WERI-Rb-1 (cell line): ENCODE results near the gene MAP3K19.
A peak's percentile ranks its signal among the peaks of the same experiment; 100 is the strongest.

ENCODE experiments used
- DNase-seq: peaks from one replicate; pipeline ENCODE4 v3.0.0-alpha.2; 2020
- H3K27ac ChIP-seq: fragments of 250-450 bp; sonication (Bioruptor Pico); 2 replicates; pipeline ENCODE4 v1.5.1; 2020; ENCODE audit warnings: mild to moderate bottlenecking, moderate library complexity
- H3K27me3 ChIP-seq: fragments of 250-450 bp; sonication (Bioruptor Pico); 2 replicates; pipeline ENCODE4 v1.5.1; 2021; ENCODE audit warnings: mild to moderate bottlenecking, low read depth, moderate library complexity; ENCODE audit not compliant: insufficient read depth, severe bottlenecking
- H3K36me3 ChIP-seq: fragments of 250-450 bp; sonication (Bioruptor Pico); 2 replicates; pipeline ENCODE4 v1.5.1; 2020; ENCODE audit warnings: mild to moderate bottlenecking, moderate library complexity
- H3K4me3 ChIP-seq: 2 replicates; pipeline ENCODE4 v1.5.1; 2011; ENCODE audit warnings: low read depth, mild to moderate bottlenecking, control low read depth, low read length
- H3K9me3 ChIP-seq: fragments of 250-450 bp; sonication (Bioruptor Pico); 2 replicates; pipeline ENCODE4 v1.5.1; 2021; ENCODE audit warnings: mild to moderate bottlenecking, moderate library complexity; ENCODE audit not compliant: severe bottlenecking
- TF ChIP-seq, protein P1 (sequence below): IDR thresholded peaks from 2 replicates; pipeline ENCODE4 v1.5.1; 2011; ENCODE audit warnings: low read depth, mild to moderate bottlenecking, control low read depth, inconsistent platforms, low read length

MAP3K19 gene, protein sequence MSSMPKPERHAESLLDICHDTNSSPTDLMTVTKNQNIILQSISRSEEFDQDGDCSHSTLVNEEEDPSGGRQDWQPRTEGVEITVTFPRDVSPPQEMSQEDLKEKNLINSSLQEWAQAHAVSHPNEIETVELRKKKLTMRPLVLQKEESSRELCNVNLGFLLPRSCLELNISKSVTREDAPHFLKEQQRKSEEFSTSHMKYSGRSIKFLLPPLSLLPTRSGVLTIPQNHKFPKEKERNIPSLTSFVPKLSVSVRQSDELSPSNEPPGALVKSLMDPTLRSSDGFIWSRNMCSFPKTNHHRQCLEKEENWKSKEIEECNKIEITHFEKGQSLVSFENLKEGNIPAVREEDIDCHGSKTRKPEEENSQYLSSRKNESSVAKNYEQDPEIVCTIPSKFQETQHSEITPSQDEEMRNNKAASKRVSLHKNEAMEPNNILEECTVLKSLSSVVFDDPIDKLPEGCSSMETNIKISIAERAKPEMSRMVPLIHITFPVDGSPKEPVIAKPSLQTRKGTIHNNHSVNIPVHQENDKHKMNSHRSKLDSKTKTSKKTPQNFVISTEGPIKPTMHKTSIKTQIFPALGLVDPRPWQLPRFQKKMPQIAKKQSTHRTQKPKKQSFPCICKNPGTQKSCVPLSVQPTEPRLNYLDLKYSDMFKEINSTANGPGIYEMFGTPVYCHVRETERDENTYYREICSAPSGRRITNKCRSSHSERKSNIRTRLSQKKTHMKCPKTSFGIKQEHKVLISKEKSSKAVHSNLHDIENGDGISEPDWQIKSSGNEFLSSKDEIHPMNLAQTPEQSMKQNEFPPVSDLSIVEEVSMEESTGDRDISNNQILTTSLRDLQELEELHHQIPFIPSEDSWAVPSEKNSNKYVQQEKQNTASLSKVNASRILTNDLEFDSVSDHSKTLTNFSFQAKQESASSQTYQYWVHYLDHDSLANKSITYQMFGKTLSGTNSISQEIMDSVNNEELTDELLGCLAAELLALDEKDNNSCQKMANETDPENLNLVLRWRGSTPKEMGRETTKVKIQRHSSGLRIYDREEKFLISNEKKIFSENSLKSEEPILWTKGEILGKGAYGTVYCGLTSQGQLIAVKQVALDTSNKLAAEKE (N-terminal part only)

DNA sequence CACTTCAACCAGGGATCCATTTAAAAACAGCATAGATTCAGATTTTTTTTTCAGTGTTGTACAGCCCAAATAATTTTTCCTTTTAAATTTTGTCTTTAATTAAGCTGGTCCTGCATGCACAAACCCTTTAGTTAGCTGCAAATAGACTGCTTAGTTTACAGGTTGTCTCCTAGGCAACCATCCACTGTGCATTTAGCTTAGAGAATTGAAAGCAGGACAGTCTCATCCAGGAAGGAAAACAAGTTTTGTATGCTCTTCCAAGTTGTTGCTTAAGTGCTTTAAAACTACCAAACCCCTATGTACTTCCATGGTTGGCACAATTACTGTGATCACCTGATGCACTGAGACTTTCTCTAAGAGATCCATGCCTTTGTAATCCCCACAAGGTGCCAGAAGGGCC lies at the start of gene MAP3K19:
MAP3K19 (minus strand) TSS at position 148 of the 400 bp plus-strand sequence. CDS start 22,800 bp downstream, outside the sequence.
- no peaks in the 10 kb centered on the region for H3K9me3 ChIP-seq
- peak; percentile 46 for DNase-seq
- no peak within 1 kb of the TSS for H3K4me3 ChIP-seq
- no peaks in the 10 kb centered on the region for H3K27me3 ChIP-seq
- peak within 1 kb of the TSS; percentile 36 for H3K27ac ChIP-seq
- TF ChIP-seq, protein P1, sequence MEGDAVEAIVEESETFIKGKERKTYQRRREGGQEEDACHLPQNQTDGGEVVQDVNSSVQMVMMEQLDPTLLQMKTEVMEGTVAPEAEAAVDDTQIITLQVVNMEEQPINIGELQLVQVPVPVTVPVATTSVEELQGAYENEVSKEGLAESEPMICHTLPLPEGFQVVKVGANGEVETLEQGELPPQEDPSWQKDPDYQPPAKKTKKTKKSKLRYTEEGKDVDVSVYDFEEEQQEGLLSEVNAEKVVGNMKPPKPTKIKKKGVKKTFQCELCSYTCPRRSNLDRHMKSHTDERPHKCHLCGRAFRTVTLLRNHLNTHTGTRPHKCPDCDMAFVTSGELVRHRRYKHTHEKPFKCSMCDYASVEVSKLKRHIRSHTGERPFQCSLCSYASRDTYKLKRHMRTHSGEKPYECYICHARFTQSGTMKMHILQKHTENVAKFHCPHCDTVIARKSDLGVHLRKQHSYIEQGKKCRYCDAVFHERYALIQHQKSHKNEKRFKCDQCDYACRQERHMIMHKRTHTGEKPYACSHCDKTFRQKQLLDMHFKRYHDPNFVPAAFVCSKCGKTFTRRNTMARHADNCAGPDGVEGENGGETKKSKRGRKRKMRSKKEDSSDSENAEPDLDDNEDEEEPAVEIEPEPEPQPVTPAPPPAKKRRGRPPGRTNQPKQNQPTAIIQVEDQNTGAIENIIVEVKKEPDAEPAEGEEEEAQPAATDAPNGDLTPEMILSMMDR, result no peak
- no peaks in the 10 kb centered on the region for H3K36me3 ChIP-seq

DNA sequence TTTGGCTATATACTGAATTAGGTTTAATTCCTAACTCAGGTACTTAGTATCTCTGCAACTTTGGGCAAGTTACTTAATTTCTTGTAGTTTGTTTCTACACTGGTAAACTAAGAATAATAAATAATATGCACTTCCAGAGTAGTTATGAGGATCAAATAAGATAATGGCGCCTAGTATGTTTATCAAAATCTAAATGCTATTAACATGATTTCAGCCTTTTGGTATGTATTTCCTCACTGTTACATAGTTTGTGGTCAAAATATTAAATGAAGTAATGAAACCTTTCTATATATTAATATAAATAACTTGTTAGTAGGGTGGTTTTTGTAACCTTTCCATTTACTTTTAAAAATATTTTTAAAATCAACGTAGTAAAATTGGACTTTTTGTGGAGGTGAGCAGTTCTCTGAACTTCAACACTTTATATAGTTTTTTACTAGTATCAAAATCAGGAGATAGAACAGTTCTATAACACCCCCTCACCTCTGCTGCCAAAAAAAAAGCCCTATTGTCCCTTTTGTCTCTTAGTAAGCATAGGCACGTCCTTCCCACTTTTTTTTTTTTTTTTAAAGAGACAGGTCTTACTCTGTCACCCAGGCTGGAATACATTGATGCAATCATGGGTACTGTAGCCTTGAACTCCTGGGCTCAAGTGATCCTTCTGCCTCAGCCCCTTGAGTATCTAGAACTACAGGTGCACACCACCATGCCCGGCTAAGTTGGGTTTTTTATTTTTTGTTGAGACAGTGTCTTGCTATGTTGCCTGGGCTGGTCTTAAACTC lies 49.6 kb upstream of the MAP3K19 start:
- no peak for DNase-seq
- Histone ChIP-seq H3K27me3 (no peaks in the 10 kb centered on the region), H3K4me3 (no peak overlapping the region), H3K27ac (no peak overlapping the region), H3K9me3 (no peaks in the 10 kb centered on the region), H3K36me3 (peaks cover 12% of the 10 kb centered on the region)
- TF ChIP-seq, protein P1, result no peak

GRCh38 chr2:135095591-135095990 lies 48.3 kb upstream of the MAP3K19 start:
- no peak for DNase-seq
- Histone ChIP-seq H3K27ac (no peak overlapping the region), H3K9me3 (no peaks in the 10 kb centered on the region), H3K36me3 (peaks cover 12% of the 10 kb centered on the region), H3K27me3 (no peaks in the 10 kb centered on the region), H3K4me3 (no peak overlapping the region)
- TF ChIP-seq, protein P1, result no peak

GRCh38 chr2:135094508-135094907 lies 47.3 kb upstream of the MAP3K19 start:
- TF ChIP-seq, protein P1, result no peak
- H3K36me3 ChIP-seq, result peaks cover 15% of the 10 kb centered on the region
- no peak for DNase-seq
- H3K9me3 ChIP-seq, result no peaks in the 10 kb centered on the region
- no peak overlapping the region for H3K27ac ChIP-seq
- no peaks in the 10 kb centered on the region for H3K27me3 ChIP-seq
- no peak overlapping the region for H3K4me3 ChIP-seq

DNA sequence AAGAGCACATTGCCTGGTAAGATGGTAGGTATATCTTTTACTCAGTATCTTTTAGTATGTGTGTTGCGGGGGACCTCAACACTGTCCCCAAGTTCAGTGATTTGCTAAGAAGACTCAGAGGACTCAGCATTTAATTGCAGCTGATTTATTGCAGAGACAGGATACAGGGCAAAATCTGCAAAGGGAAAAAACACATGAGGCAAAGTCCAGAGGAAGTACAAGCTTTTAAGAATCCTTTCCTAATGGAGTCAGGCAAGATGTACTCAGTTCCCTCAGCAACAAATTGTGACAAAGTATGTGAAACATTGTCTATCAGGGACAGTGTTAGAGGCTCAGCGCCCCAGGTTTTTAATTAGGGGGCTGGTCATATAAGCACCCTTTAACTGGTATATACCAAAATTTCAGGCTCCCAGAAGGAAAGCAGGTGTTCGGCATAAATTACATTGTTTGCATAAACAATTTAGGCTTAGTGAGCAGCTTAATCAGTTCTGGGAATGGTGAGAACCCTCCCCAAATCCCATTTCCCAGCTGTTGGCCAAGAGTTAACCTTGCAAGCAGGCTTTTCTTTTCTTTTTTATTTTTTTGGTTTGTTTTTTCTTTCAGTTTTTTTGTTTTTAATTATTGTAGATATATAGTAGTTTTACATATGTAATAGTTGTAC lies 46.6 kb upstream of the MAP3K19 start:
- no peak overlapping the region for H3K4me3 ChIP-seq
- no peak for DNase-seq
- H3K27me3 ChIP-seq, result no peaks in the 10 kb centered on the region
- H3K9me3 ChIP-seq, result no peaks in the 10 kb centered on the region
- no peak overlapping the region for H3K27ac ChIP-seq
- TF ChIP-seq, protein P1, result no peak
- H3K36me3 ChIP-seq, result peaks cover 20% of the 10 kb centered on the region
